NCI-H2029 treated with DMSO at 0.1 percent for 48 hours (cell line): ENCODE measurements around the gene BUB1.
"Not testable (repeated sequence)": the region's sequence is repeated elsewhere in the genome, so short reads cannot be mapped to it uniquely, and the experiment has no call there.

Experiments
- DNase-seq: peaks from one replicate; lab custom pipeline; 2025; lab: John Stamatoyannopoulos, UW

BUB1 gene

GRCh38 chr2:110690083-110690965, 12.5 kb upstream of the BUB1 start:
- DNase-seq, result no peak

DNA sequence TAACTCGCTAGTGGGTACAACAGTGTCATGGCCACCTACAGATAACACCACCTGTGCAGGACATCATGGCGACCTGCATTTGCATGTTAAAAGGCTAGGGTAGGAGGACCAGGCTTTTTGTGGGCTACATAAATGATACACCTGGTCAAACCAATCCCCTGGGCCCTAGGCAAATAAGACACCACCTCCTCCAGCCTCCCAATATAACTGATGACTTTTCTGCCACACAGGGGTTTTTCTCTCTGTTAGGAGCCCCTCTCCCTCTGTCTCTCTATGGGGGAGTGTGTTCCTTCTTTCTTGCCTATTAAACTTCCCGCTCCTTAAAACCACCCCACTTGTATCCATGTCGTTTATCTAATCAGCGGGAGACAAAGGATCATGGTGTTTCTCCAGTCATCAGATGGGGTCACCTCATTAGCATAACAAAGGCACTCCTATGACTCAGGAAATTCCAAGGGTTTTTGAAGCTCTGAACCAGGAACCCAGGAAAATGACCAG, 10.8 kb upstream of the BUB1 start:
- DNase-seq, result no peak

DNA sequence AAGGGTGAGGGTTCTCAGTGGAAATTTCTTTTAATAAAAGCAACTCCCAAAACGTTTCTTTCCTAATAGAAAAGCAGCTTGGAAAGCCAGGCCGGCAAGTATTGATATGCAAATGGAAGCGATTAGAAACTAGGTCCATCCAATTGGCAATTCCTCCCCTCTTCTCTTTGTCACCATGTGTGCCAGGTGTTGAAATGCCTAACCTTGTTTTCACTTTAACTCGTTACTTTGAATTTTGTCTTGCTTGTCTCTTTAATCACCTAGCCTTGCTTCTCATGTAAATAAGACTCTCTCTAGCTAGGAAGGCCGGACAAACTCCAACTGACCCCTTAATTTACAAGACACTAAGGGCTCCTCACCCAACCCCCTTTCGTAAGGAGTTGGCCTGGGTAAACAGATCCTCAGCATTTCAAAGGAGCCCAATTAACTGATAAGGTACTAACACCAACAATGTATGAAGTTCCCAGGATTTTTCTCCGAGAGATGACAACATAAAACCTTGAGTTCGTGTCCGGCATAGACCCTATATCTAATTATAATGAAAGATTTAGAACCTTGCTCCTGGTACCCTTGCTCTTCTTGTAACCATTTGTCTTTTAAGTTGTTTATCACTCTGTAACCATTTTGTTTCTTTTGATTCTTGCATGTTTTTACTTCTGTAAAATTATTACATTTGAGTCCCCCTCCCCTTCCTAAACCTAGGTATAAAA, 10.1 kb upstream of the BUB1 start:
- not testable (repeated sequence) for DNase-seq

GRCh38 chr2:110682872-110683271, 5.0 kb upstream of the BUB1 start:
- DNase-seq, result no peak

DNA sequence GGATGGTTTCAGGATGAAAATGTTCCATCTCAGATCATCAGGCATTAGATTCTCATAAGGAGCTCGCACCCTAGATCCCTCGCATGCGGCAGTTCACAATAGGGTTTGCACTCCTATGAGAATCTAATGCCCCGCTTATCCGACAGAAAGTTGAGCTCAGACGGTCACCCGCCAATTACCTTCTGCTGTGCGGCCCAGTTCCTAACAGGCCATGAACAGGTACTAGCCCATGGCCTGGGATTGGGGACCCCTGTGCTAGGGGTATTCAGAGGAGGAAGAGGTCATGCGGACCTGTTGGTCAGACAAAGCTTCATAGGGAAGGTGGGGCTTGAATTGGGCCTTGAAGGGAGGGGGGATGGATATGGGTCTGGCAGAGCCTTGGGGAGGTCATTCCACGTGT, 4.4 kb upstream of the BUB1 start:
- DNase-seq, result no peak

GRCh38 chr2:110680709-110681108, 2.8 kb upstream of the BUB1 start:
- no peak for DNase-seq

GRCh38 chr2:110679865-110680264, 2.0 kb upstream of the BUB1 start:
- DNase-seq, result no peak

DNA sequence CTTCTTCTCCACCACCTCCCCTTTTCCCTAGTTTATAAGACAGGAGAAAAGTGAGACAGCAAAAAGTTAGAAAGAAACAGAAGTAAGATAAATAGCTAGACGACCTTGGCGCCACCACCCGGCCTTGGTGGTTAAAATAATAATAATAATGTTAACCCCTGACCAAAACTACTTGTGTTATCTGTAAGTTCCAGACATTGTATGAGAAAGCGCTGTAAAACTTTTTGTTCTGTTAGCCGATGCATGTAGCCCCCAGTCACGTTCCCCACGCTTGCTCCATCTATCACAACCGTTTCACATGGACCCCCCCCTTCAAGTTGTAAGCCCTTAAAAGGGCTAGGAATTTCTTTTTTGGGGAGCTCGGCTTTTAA, 1.5 kb upstream of the BUB1 start:
- DNase-seq, result no peak

- DNase-seq, result no peak
Measured at GRCh38 chr2:110678457-110679336, 834 bp upstream of the BUB1 start.

DNA sequence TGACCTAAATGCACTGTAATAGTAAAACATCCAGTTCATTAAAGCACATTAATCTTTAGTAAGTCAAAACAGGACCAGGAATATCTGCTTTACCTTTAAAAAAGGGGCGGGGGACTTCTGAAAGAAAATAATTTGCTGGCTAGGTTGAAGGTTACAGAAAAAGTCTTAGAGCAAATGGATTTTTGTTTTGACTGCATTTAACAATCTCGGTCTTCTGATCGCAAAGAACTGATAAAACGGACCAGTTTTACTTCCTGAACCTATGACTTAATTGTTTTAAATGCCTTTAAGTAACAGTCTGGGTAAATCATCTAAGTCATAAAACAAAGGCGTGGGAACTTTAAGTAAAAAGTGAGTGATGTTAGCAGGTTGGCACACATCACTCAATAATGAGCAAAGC, 783 bp downstream of the BUB1 start:
- DNase-seq, result no peak

DNA sequence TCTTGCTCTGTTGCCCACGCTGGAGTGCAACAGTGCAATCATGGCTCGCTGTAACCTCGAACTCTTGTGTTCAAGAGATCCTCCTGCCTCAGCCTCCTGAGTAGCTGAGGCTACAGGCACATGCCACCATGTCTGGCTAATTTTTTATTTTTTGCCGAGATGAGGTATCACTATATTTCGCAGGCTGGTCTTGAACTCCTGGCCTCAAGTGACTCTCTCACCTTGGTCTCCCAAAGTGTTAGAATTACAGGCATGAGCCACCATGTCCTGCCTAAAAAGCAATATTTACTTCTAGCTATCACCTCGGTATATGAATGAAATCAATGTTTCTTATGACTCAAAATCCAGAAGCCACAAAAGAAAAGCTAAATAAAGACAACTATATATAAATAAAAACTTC, 2.2 kb downstream of the BUB1 start:
- no peak for DNase-seq

- DNase-seq, result no peak
Measured at GRCh38 chr2:110674620-110675555, 3.0 kb downstream of the BUB1 start.

DNA sequence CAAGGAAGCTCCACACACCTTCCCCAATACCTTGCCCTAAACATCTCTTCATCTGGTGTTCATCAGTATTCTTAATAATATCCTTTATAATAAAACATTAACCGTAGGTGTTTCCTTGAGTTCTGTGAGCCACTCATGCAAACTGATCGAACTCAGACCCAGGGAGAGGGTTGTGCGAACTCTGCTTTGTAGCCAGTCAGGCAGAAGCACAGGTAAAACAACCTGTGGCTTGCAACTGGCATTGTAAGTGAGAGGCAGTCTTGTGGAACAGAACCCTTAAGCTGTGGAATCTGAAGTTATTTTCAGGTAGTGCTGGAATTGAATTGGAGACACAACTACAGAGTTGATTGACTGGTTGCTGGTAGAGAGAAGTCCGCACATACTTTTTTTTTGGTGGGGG, 4.7 kb downstream of the BUB1 start:
- no peak for DNase-seq

DNA sequence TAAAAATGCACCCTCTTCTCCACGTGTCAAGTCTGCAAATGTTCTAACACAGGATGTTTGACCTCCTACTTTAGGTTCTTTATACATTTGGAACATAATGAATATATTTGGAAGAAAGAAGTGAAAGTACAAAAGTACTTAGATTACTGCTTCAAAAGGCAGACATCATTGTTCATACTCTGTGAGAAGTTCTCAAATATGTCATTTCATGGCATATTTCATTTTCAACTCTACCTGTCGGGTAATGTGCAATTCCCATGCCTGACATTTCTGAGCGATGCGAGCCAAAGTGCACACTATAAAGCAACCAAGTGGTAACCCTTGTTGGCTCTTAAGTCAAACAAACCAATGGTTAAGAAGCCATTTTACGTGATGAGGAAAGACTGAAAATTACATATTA, 7.0 kb downstream of the BUB1 start:
- DNase-seq, result no peak

- DNase-seq, result no peak
Measured at GRCh38 chr2:110669079-110669478, 8.8 kb downstream of the BUB1 start.

- DNase-seq, result no peak
Measured at GRCh38 chr2:110667071-110667470, 10.8 kb downstream of the BUB1 start.

- DNase-seq, result no peak
Measured at GRCh38 chr2:110664135-110664534, 13.7 kb downstream of the BUB1 start.

GRCh38 chr2:110662560-110662959, 15.3 kb downstream of the BUB1 start:
- no peak for DNase-seq

DNA sequence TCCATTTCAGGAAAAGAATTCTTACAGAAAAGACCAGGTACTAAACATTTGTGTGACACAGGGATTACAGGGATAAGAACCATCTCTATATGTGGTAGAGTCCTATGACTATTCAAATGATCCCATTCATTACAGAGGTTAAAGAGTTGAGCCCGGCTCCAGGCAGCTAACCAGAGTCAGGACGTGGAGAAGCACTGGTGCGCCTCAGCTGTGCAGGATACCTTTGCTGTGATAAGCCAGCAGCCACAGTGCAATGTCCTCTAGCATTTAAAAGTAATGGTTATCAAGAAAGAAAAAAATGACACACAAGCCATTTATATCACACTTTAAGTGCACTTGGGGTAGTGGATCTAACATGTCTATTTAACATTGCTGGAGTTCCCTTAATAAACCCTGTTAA, 17.3 kb downstream of the BUB1 start:
- no peak for DNase-seq

DNA sequence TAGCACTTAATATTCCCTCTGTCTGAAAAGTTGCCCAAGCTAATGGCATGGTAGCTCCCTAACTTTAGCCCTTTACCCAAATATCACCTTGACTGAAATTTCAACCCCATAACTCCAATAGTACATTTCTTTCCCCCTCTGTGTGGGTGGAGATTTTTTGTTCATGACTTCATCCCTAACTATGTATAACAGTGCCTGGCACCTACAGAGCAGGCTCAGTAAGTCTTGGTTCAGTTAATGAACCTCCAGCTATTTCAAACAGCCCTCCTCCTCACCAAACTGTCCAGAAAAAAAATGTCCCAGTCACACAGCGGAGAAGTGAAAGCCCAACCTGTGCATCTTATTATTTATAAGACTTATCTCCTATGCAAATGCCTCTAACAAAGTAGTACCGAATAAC, 18.6 kb downstream of the BUB1 start:
- no peak for DNase-seq

GRCh38 chr2:110657724-110658305, 20.0 kb downstream of the BUB1 start:
- no peak for DNase-seq
